ENCODE results near the gene INTS6L.
"Not testable (repeated sequence)": the region's sequence is repeated elsewhere in the genome, so short reads cannot be mapped to it uniquely, and the experiment has no call there.

DNA sequence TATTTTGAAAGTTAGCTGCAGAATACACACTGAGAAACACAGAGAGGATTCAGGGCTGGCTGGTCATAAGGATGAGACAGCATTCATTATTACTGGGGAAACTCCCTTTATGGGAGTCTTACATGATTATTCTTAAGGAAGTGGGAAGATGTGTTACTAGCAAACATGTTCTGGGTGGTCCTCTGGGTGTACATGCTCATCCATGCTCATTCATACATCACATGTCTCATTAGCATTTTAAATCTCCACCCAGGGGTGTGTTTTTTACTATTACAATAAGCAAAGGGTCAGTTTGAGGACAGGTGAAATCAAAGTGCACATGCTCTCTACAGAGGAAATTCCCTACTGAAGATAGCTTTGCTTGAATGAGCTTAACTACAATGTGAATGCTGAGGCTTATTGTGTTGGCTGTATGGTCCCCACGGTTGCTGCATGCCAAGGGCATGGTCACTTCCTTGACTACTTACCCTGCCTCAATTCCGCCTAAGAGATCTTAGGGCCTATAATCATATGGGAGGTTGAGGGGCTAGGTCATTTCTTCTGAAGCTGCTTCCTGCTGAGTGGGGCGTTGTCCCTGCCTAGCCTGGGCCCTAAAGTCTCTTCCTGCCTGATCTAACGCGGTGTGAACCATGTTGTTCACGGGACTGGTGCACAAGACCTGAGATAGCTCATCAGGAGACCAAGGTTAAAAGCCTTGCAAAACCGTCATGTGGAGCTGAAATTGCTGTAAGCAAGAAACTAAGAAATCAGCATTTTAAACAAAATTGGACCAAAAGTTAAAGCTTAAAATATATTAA lies 104.1 kb downstream of the INTS6L start:
- TF ChIP-seq CTCF (IDR thresholded peaks at IDR 0.05; ENCODE audit: insufficient read depth, low read length, poor library complexity, severe bottlenecking); EZH2phosphoT487 (conservative IDR thresholded peaks at IDR 0.05; ENCODE audit: low read length): not testable (repeated sequence)
